Measurements from ENCODE around the gene VSTM1. TPM values are rescaled to one million over a fixed set of nuclear protein-coding genes. Genes with fewer than 3 reads are reported as not detected.

VSTM1 gene
- total RNA-seq, 1 experiment from 2014 or later: not detected

GRCh38 chr19:54062643-54063042 lies 1.1 kb downstream of the VSTM1 start:
- no peak overlapping the region for H4K8ac ChIP-seq (replicated peaks; ENCODE audit: insufficient read length, low read depth, low read length)
- DNase-seq: no peak
- no CpG with 5 or more reads among the region's 9 CpGs for WGBS (ENCODE audit: extremely low coverage, insufficient read length, low lambda C conversion rate)
- no peaks in the 10 kb centered on the region for H3K79me1 ChIP-seq (ENCODE audit: insufficient read depth, low read depth, low read length, poor library complexity, severe bottlenecking)
- H2AFZ ChIP-seq (ENCODE audit: low read length): no peak overlapping the region
- H4K91ac ChIP-seq (ENCODE audit: insufficient read length, low read depth, low read length): no peak overlapping the region
- Mint-ChIP-seq H3K27me3 (ENCODE audit: low read depth) (peaks cover 3% of the 10 kb centered on the region; the same call in 1 of the 2 replicates), H3K4me1 (peaks cover 2 to 6% of the 10 kb centered on the region in 2 experiments; a peak in 3 of 4 replicates), H3K4me3 (no peak overlapping the region), H3K27ac (no peak overlapping the region), H3K9me3 (no peaks in the 10 kb centered on the region; a peak in 1 of 5 replicates), H3K36me3 (ENCODE audit: insufficient read depth in 1 of 3, low read depth in 3 of 3) (no peaks in the 10 kb centered on the region)
- H3T11ph ChIP-seq (ENCODE audit: low read length): no peak overlapping the region
- no peak overlapping the region for H2BK15ac ChIP-seq (ENCODE audit: low read depth, low read length)
- no peaks in the 10 kb centered on the region for H3K23me2 ChIP-seq (ENCODE audit: insufficient read length, low read depth, low read length, poor library complexity, severe bottlenecking)
- H3K56ac ChIP-seq (ENCODE audit: insufficient read length, low read depth, low read length): no peak overlapping the region
- TF ChIP-seq CTCF (conservative IDR thresholded peaks at IDR 0.05): no peak
- no peak overlapping the region for H2BK20ac ChIP-seq (ENCODE audit: low read depth, low read length, poor library complexity, severe bottlenecking)
- H3K9ac ChIP-seq (ENCODE audit: extremely low read depth, insufficient read length, low read length): no peak overlapping the region
- H3K14ac ChIP-seq (ENCODE audit: insufficient read depth, low read length): no peak overlapping the region
- H3K4ac ChIP-seq (ENCODE audit: low read depth, low read length): no peak overlapping the region
- H3K9me3 ChIP-seq (ENCODE audit: control insufficient read depth, low read depth, low read length): no peaks in the 10 kb centered on the region
- no peak overlapping the region for H2AK5ac ChIP-seq (ENCODE audit: insufficient read length, low read length)
- no peaks in the 10 kb centered on the region for H3K27me3 ChIP-seq (ENCODE audit: insufficient read depth, low read length)
- no peak overlapping the region for H3K23ac ChIP-seq (ENCODE audit: insufficient read length, low read depth, low read length)
- no peak overlapping the region for H3K18ac ChIP-seq (ENCODE audit: insufficient read length, low read depth, low read length)
- H2BK12ac ChIP-seq (ENCODE audit: insufficient read length, low read depth, low read length): no peak overlapping the region
- no peak overlapping the region for H4K5ac ChIP-seq (ENCODE audit: insufficient read length, low read depth, low read length)
- H3K79me2 ChIP-seq (ENCODE audit: insufficient read depth, low read length): no peaks in the 10 kb centered on the region
- H3K4me2 ChIP-seq (ENCODE audit: insufficient read depth, insufficient read length, low read length): no peak overlapping the region
- H2BK120ac ChIP-seq (ENCODE audit: low read depth, low read length, poor library complexity, severe bottlenecking): no peak overlapping the region
- no peaks in the 10 kb centered on the region; the same call in 1 of the 2 replicates for H3K4me1 ChIP-seq (ENCODE audit: insufficient read depth, low read length)
- no peak overlapping the region for H2BK5ac ChIP-seq (ENCODE audit: insufficient read length, low read length)
- no peak overlapping the region for H3K27ac ChIP-seq (ENCODE audit: insufficient read length, low read depth, low read length)
- H4K20me1 ChIP-seq (ENCODE audit: control insufficient read depth, insufficient read depth, insufficient read length): no peaks in the 10 kb centered on the region
